Stimulated activated CD8-positive, alpha-beta memory T cell treated with anti-CD3 and anti-CD28 coated beads, Interleukin-12 subunit alpha, Interleukin-12 subunit beta, amount 100 ng/mL, for 24 hours (primary cell): ENCODE results near the gene NKD1.
"Not testable (repeated sequence)": the region's sequence is repeated elsewhere in the genome, so short reads cannot be mapped to it uniquely, and the experiment has no call there.

Experiments
- DNase-seq: peaks from one replicate; pipeline ENCODE4 v3.0.0-alpha.2; 2020; ENCODE audit errors: extremely low read depth

Gene NKD1

GRCh38 chr16:50519602-50520001, 28.6 kb upstream of the NKD1 start:
- DNase-seq, result no peak

GRCh38 chr16:50520451-50521245, 27.5 kb upstream of the NKD1 start:
- DNase-seq, result no peak

- no peak for DNase-seq
These were observed 26.8 kb upstream of the NKD1 start for GRCh38 chr16:50521246-50521900.

- no peak for DNase-seq
These were observed 25.9 kb upstream of the NKD1 start for GRCh38 chr16:50522324-50522723.

GRCh38 chr16:50523710-50524109, 24.5 kb upstream of the NKD1 start:
- DNase-seq, result no peak

- DNase-seq, result no peak
These were observed 22.9 kb upstream of the NKD1 start for GRCh38 chr16:50525262-50525661.

- DNase-seq, result no peak
These were observed 22.5 kb upstream of the NKD1 start for GRCh38 chr16:50525716-50526115.

GRCh38 chr16:50526249-50526648, 21.9 kb upstream of the NKD1 start:
- DNase-seq, result no peak

GRCh38 chr16:50526796-50527195, 21.4 kb upstream of the NKD1 start:
- no peak for DNase-seq

- no peak for DNase-seq
These were observed 19.4 kb upstream of the NKD1 start for GRCh38 chr16:50528820-50529219.

GRCh38 chr16:50529334-50529733, 18.9 kb upstream of the NKD1 start:
- no peak for DNase-seq

- DNase-seq, result no peak
These were observed 17.6 kb upstream of the NKD1 start for GRCh38 chr16:50530277-50531236.

- no peak for DNase-seq
These were observed 16.8 kb upstream of the NKD1 start for GRCh38 chr16:50531359-50531758.

- no peak for DNase-seq
These were observed 16.3 kb upstream of the NKD1 start for GRCh38 chr16:50531901-50532300.

GRCh38 chr16:50532576-50532975, 15.6 kb upstream of the NKD1 start:
- DNase-seq, result no peak

- no peak for DNase-seq
These were observed 14.9 kb upstream of the NKD1 start for GRCh38 chr16:50533317-50533716.

GRCh38 chr16:50534091-50534490, 14.1 kb upstream of the NKD1 start:
- no peak for DNase-seq

GRCh38 chr16:50534556-50534955, 13.6 kb upstream of the NKD1 start:
- DNase-seq, result no peak

- no peak for DNase-seq
These were observed 13.2 kb upstream of the NKD1 start for GRCh38 chr16:50534958-50535357.

- no peak for DNase-seq
These were observed 12.5 kb upstream of the NKD1 start for GRCh38 chr16:50535506-50536257.

- not testable (repeated sequence) for DNase-seq
These were observed 11.9 kb upstream of the NKD1 start for GRCh38 chr16:50536258-50536645.
